Activated T-helper 1 cell treated with anti-CD3 and anti-CD28 coated beads, Interleukin-12 subunit alpha, Interleukin-12 subunit beta, Interleukin-2, Interleukin-4 antibody, amounts not matched to agents 30 ng/mL and 10 ng/mL and 1 ng/mL, durations not matched to agents 14 hours and 24 hours and 36 hours (primary cell): Measurements from ENCODE around the gene RPL26. TPM values are rescaled to one million over a fixed set of nuclear protein-coding genes. Genes with fewer than 3 reads are reported as not detected.

Experiments
- DNase-seq: peaks from one replicate; pipeline ENCODE4 v3.0.0; 2021; ENCODE audit warnings: low spot score
- H3K27ac Mint-ChIP-seq: one replicate; pipeline ENCODE4 v1.8.0; 2021; ENCODE audit warnings: mild to moderate bottlenecking, mixed read lengths
- H3K27me3 Mint-ChIP-seq: one replicate; pipeline ENCODE4 v1.8.0; 2022; ENCODE audit warnings: mild to moderate bottlenecking, moderate library complexity, mixed read lengths; ENCODE audit not compliant: insufficient read depth
- H3K36me3 Mint-ChIP-seq: one replicate; pipeline ENCODE4 v1.8.0; 2021; ENCODE audit warnings: low read depth, mixed read lengths
- H3K4me1 Mint-ChIP-seq: one replicate; pipeline ENCODE4 v1.8.0; 2021; ENCODE audit warnings: low read depth, mixed read lengths
- H3K4me3 Mint-ChIP-seq: one replicate; pipeline ENCODE4 v1.8.0; 2021; ENCODE audit warnings: mild to moderate bottlenecking, moderate library complexity, mixed read lengths
- H3K9me3 Mint-ChIP-seq: one replicate; pipeline ENCODE4 v1.8.0; 2021; ENCODE audit warnings: mixed read lengths
- intact Hi-C: fragments of 100-400 bp; cut with micrococcal nuclease; formaldehyde crosslinking; loops from one replicate; pipeline ENCODE4 v1.15.1; 2024
- total RNA-seq: library from RNA; stranded (reverse); gene quantifications from 2 replicates; pipeline ENCODE4 v1.2.3, GENCODE V29; 2022

Gene RPL26
- total RNA-seq, 1 donor from 2014 or later, result 2,163 TPM

DNA sequence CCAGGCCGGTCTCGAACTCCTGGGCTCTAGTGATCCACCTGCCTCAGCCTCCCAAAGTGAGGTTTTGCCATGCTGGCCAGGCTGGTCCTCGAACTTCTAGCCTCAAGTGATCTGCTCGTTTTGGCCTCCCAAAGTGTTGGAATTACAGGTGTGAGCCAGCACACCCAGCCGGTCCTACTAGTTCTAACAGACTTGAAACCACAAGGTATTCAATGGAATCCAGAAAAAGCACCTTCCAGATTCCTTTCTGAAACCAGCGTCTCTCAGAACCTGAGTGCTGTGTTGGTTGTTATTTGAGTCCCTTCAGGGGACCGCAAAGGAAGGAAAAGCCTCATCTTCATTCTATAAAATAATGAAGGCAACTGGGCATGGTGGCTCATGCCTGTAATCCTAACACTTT, 10.6 kb downstream of the RPL26 start:
- Mint-ChIP-seq H3K27me3 (no peaks in the 10 kb centered on the region), H3K9me3 (no peaks in the 10 kb centered on the region), H3K4me1 (peaks cover 21% of the 10 kb centered on the region), H3K4me3 (no peak overlapping the region), H3K36me3 (peaks cover 27% of the 10 kb centered on the region), H3K27ac (no peak overlapping the region)
- DNase-seq, result no peak
- intact Hi-C loops, result loop anchor here (10.0 kb wide), 1 partner anchor 148 kb away; no protein-coding TSS in a partner anchor

DNA sequence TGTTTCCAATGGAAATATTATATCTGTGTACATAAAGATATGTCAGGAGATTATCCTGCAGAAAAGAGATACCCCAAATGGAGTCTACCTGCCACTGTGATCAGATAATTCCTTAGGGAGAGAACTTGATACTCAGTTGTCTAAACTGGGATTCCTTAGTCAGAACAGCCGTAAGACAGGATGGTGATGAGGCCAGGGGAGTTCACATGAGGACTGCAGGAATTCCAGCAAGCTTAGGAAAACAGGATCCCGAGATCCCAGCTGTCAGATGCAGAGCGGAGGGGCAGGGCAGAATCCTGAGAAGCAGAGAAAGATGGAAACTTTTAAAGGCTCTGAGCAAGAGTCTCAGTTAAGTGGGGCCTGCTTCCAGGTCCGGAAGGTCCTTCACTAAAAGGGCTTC, 11.2 kb downstream of the RPL26 start:
- intact Hi-C loops, result loop anchor here (10.0 kb wide), 1 partner anchor 147 kb away; no protein-coding TSS in a partner anchor
- no peak overlapping the region for H3K27ac Mint-ChIP-seq
- peaks cover 15% of the 10 kb centered on the region for H3K4me1 Mint-ChIP-seq
- no peaks in the 10 kb centered on the region for H3K27me3 Mint-ChIP-seq
- no peaks in the 10 kb centered on the region for H3K9me3 Mint-ChIP-seq
- peaks cover 24% of the 10 kb centered on the region for H3K36me3 Mint-ChIP-seq
- no peak overlapping the region for H3K4me3 Mint-ChIP-seq
- no peak for DNase-seq

DNA sequence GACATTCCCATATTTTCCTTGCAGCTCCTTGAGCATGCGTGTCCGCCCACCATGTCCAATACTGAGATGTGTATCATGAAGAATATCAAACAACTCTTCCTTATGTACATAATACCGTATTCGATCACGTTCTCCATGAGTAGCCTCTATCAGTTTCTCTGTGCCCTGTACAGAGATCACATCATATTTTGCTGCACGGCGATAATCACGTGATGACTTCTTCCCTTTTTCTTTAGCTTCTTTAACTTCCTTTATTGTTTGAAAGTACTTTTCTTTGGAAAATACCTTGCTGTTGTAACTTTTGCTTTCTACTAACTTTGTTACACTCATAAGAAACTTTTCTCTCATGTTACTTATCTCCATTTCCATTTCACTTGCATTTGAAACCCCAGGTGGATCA, 13.0 kb downstream of the RPL26 start:
- Mint-ChIP-seq H3K27me3 (no peaks in the 10 kb centered on the region), H3K36me3 (peaks cover 17% of the 10 kb centered on the region), H3K4me1 (no peaks in the 10 kb centered on the region), H3K27ac (no peak overlapping the region), H3K9me3 (no peaks in the 10 kb centered on the region), H3K4me3 (no peak overlapping the region)
- intact Hi-C loops, result loop anchor here (10.0 kb wide), 1 partner anchor 145 kb away; no protein-coding TSS in a partner anchor
- DNase-seq, result no peak

DNA sequence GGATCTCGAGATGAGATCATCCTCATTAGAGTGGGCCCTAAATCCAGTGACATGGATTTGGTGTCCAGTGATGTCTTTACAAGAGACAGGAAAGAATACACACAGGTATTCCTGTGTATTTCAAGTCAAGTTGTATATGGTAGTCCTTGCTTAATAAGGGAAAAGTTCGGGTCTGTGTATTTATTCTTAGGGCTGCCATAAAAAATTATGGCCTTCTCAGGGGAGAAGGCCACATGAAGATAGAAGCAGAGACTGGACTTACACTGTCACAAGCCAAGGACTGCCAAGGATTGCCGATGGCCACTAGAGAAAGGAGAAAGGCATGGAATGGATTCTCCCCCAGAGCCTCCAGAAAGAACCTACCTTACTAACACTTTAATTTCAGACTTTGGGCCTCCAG, 14.8 kb downstream of the RPL26 start:
- intact Hi-C loops, result no loop called here
- Mint-ChIP-seq H3K4me1 (no peaks in the 10 kb centered on the region), H3K36me3 (peaks cover 16% of the 10 kb centered on the region), H3K9me3 (no peaks in the 10 kb centered on the region), H3K27ac (no peak overlapping the region), H3K27me3 (no peaks in the 10 kb centered on the region), H3K4me3 (no peak overlapping the region)
- no peak for DNase-seq

DNA sequence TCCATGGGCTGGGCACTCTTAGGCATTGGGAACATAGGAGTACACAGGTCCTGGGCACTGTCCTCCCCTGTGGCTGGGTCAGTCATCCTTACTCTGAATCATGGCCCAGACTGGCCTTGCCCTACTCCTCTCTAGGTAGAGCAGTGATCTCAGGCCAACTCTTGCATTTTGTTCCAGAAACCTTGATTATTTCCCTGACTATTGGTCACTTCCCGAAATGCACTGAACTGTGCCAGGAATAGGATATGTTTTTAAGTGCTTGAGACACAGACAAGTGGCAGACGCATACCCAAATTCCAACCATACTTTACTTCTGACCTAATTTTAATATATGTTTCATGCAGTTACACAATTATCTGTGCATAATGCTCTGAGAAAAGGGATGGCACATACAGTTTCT, 16.8 kb downstream of the RPL26 start:
- Mint-ChIP-seq H3K9me3 (no peaks in the 10 kb centered on the region), H3K36me3 (peaks cover 13% of the 10 kb centered on the region), H3K27me3 (no peaks in the 10 kb centered on the region), H3K4me3 (no peak overlapping the region), H3K4me1 (peaks cover under 1% of the 10 kb centered on the region), H3K27ac (no peak overlapping the region)
- no peak for DNase-seq
- intact Hi-C loops, result no loop called here

DNA sequence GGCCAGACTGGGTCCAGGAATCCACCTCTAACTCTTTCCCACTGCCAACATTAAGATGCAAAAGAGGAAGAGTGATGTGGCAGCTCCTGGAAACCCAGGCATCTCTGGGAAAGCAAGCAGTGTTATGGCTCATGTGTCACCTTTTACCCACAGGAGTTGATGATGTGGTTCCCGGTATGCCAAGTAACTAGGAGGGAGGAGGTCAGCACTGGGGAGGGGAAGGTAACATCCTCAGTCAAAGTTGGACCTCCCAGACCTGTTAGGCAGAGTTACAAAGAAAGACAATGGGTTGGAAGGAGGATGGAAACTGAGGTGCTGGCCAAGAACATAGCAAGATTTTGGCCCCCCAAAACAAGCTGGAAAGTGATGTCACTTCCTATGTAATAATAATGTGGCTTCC, 17.9 kb downstream of the RPL26 start:
- H3K9me3 Mint-ChIP-seq, result no peaks in the 10 kb centered on the region
- no peaks in the 10 kb centered on the region for H3K27me3 Mint-ChIP-seq
- no peak overlapping the region for H3K4me3 Mint-ChIP-seq
- H3K36me3 Mint-ChIP-seq, result peaks cover 11% of the 10 kb centered on the region
- intact Hi-C loops, result no loop called here
- H3K27ac Mint-ChIP-seq, result no peak overlapping the region
- no peak for DNase-seq
- peaks cover 5% of the 10 kb centered on the region for H3K4me1 Mint-ChIP-seq

DNA sequence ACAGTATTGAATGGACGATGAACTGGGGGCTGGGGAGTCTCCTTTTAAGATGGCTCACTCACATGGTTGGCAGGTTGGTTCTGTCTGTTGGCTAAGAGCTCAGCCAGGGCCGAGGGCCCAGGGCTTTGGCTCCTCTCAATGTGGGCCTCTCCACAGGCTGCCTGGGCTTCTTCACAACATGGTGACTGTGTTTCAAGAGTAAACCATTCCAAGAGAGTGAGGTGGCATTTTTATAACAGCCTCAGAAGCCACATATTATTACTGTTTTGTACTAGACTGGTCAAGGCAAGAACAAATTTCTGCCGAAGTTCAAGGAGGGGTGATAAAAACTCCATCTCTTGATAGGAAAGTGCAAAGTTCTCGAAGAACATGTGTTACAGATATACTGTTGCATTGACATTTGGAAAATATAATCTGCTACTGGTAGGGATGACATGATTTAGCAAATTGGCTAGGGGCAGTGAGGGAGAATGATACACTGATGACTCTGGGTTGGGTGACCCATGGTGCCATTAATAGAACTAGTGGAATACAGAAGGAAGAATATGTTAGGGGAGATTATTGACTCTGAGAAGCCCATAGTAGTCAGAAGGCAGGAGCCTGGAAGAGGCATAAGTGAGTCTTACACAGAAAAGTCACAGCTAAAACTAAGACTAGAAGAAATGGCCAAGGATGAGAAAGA, 20.2 kb downstream of the RPL26 start:
- intact Hi-C loops, result no loop called here
- H3K27me3 Mint-ChIP-seq, result peaks cover 5% of the 10 kb centered on the region
- H3K36me3 Mint-ChIP-seq, result no peaks in the 10 kb centered on the region
- H3K27ac Mint-ChIP-seq, result no peak overlapping the region
- peaks cover 5% of the 10 kb centered on the region for H3K4me1 Mint-ChIP-seq
- no peak overlapping the region for H3K4me3 Mint-ChIP-seq
- H3K9me3 Mint-ChIP-seq, result no peaks in the 10 kb centered on the region
- DNase-seq, result no peak

DNA sequence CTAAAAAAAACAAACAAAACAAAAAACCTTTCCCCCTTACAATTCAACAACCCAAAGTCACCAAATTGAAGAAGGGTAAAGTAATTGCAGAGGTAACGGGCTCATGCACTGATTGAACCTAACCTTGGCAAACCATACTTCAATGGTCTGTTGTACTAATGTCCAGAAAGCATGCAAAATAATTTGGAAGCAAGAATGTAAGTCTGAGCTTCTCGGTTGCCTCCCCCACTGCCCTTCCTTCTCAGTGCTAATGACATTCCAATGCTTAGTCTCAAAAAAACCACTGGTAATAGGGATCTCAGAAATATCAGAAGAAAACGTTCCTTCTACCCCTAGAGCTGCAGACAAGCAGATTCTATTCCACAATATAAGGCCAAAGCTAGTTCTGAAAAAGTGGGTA, 22.2 kb downstream of the RPL26 start:
- Mint-ChIP-seq H3K4me3 (no peak overlapping the region), H3K36me3 (no peaks in the 10 kb centered on the region), H3K27me3 (peaks cover 5% of the 10 kb centered on the region), H3K4me1 (peaks cover 5% of the 10 kb centered on the region), H3K9me3 (no peaks in the 10 kb centered on the region), H3K27ac (no peak overlapping the region)
- DNase-seq, result no peak
- intact Hi-C loops, result no loop called here

DNA sequence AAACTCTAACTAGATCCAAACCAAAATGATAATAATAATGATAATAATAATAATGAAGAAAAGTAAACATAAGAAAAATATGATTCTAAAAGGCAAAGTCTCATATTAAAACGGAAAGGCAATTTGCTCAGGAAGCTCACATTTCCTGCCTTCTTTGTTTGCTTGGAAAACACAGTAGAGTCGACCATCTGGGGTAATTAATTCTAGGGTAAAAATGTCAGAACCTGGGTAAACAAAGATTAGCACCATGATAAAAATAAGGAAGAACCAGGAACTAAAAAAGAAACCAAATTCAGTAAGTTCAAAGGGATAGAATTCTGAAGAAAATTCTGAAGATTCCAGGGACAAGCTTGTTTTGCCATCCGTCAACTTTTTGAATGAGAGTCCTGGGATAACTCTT, 22.7 kb downstream of the RPL26 start:
- Mint-ChIP-seq H3K27me3 (peaks cover 5% of the 10 kb centered on the region), H3K27ac (no peak overlapping the region), H3K9me3 (no peaks in the 10 kb centered on the region), H3K4me3 (no peak overlapping the region), H3K36me3 (no peaks in the 10 kb centered on the region), H3K4me1 (peaks cover 5% of the 10 kb centered on the region)
- intact Hi-C loops, result no loop called here
- no peak for DNase-seq

DNA sequence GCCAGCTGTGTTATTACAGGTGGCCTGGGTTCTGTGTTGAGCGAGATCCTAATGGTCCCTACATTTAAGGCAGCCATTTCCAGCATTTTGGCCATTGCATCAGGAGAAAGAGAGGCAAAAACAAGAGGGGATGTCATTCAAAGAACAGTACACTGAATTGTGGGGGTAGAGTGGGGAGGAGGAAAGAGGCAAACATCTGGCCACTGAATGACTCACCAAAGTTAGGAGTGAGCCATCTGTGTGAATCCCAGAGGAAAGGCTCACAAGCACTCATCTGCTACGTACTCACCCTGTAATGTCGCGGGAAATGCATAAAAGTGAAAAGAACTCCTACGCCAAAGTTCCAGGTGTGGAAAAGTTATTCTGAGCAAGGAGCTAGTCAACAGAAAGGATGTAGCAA, 23.2 kb downstream of the RPL26 start:
- H3K4me3 Mint-ChIP-seq, result no peak overlapping the region
- no peak overlapping the region for H3K27ac Mint-ChIP-seq
- H3K4me1 Mint-ChIP-seq, result peaks cover 5% of the 10 kb centered on the region
- DNase-seq, result no peak
- peaks cover 5% of the 10 kb centered on the region for H3K27me3 Mint-ChIP-seq
- intact Hi-C loops, result no loop called here
- H3K9me3 Mint-ChIP-seq, result no peaks in the 10 kb centered on the region
- no peaks in the 10 kb centered on the region for H3K36me3 Mint-ChIP-seq

DNA sequence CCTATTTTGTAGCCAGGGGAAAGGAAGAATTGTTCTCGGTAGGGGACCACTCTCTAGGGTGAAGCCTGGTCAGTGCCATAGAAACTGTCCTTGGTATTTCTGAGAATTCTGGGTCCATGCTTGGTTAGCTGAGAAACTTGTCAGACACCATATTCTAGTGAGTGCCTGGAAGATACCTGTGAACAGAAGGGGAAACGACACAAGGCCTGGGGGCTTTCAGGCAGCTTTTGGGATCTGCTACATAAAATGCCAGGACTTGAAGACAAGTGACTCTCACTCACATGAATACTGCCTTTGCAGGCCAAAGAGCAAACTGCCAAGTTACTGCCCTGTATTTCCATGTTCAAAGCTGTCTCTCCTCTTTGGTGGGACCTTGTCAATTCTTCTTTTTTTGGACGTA, 25.1 kb downstream of the RPL26 start:
- no peaks in the 10 kb centered on the region for H3K9me3 Mint-ChIP-seq
- H3K27me3 Mint-ChIP-seq, result peaks cover 9% of the 10 kb centered on the region
- no peak for DNase-seq
- peaks cover 5% of the 10 kb centered on the region for H3K4me1 Mint-ChIP-seq
- no peak overlapping the region for H3K27ac Mint-ChIP-seq
- H3K4me3 Mint-ChIP-seq, result no peak overlapping the region
- intact Hi-C loops, result no loop called here
- H3K36me3 Mint-ChIP-seq, result no peaks in the 10 kb centered on the region

DNA sequence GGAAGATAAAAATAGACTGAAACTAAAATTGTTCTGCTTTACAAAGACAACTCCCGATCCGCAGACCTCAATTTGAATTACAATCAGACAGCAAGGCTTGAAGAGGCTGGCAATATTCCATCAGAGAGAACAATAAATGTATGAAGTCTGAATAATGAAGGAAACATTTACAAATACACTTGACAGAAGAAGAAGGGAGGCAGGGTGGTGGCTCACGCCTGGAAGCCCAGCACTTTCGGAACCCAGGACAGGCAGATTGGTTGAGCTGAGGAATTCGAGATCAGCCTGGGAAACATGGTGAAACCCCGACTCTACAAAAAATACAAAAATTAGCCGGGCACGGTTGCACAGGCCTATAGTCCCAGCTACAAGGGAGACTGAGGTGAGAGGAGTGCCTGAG, 28.8 kb downstream of the RPL26 start:
- H3K36me3 Mint-ChIP-seq, result no peaks in the 10 kb centered on the region
- H3K4me3 Mint-ChIP-seq, result no peak overlapping the region
- no peak for DNase-seq
- peaks cover 7% of the 10 kb centered on the region for H3K27me3 Mint-ChIP-seq
- intact Hi-C loops, result no loop called here
- no peaks in the 10 kb centered on the region for H3K9me3 Mint-ChIP-seq
- H3K4me1 Mint-ChIP-seq, result no peaks in the 10 kb centered on the region
- no peak overlapping the region for H3K27ac Mint-ChIP-seq

DNA sequence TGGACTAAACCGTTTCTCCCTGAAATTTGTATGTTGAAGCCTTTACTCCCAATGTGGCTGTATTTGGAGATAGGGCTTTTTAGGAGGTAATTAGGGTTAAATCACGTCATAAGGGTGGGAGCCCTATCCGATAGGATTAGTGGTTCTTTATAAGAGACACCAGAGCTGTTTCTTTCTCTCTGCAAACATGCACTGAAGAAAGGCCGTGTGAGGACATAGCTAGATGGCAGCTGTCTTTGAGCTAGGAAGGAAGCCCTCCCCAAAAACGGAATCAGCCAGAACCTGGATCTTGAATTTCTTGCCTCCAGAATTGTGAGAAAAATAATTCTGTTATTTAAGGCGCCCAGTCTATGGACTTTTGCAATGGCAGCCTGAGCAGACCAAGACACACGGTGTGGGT, 29.3 kb downstream of the RPL26 start:
- Mint-ChIP-seq H3K36me3 (no peaks in the 10 kb centered on the region), H3K9me3 (no peaks in the 10 kb centered on the region), H3K4me1 (no peaks in the 10 kb centered on the region), H3K27ac (no peak overlapping the region), H3K4me3 (no peak overlapping the region), H3K27me3 (peaks cover 7% of the 10 kb centered on the region)
- DNase-seq, result no peak
- intact Hi-C loops, result no loop called here

DNA sequence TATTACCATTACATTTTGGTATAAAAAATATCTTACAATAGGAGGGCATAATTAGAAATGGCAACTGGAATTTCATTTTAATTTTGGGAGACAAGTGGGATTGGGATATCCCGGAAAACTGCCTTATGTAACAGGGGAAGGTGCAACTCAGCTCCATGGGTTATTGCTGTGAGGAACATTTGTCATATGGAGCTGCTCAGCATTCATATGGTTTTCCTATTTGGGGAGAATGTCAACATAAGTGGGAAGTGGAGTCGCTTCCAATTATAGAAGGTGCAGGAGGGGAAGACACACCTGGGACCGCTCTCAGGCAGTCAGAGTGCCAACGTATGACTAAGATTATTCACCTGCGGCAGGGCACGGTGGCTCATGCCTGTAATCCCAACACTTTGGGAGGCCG, 32.7 kb downstream of the RPL26 start:
- no peaks in the 10 kb centered on the region for H3K36me3 Mint-ChIP-seq
- H3K27me3 Mint-ChIP-seq, result peaks cover 19% of the 10 kb centered on the region
- no peak overlapping the region for H3K4me3 Mint-ChIP-seq
- H3K9me3 Mint-ChIP-seq, result no peaks in the 10 kb centered on the region
- no peak overlapping the region for H3K27ac Mint-ChIP-seq
- intact Hi-C loops, result no loop called here
- no peak for DNase-seq
- no peaks in the 10 kb centered on the region for H3K4me1 Mint-ChIP-seq
